HCT116 (cell line): Measurements from ENCODE around the gene AATF. TPM values are rescaled to one million over a fixed set of nuclear protein-coding genes. Genes with fewer than 3 reads are reported as not detected.

Experiments
- ATAC-seq: fragments of 200-7000 bp; cut with Tn5 transposase; 2 replicates; pipeline ENCODE4 v1.9.1; 2020; ENCODE audit warnings: mild to moderate bottlenecking, moderate library complexity
- BruUV-seq: library from RNA; stranded (reverse); fragments of 400-500 nt; replicated peaks from 2 replicates; lab custom pipeline; 2021; lab: Mats Ljungman, UMichigan
- CTCF ChIA-PET: fragments of 300-600 bp; sonication (Branson Sonifier 250); formaldehyde crosslinking; loops from one replicate; lab custom pipeline; 2021; ENCODE audit warnings: antibody characterized with exemption; lab: Charles Lee
- POLR2A ChIA-PET: fragments of 300-600, 350-600 bp; sonication (Branson Sonifier 250); formaldehyde crosslinking; loops from one replicate; lab custom pipeline; 2021; ENCODE audit warnings: antibody characterized with exemption; lab: Charles Lee
- RAD21 ChIA-PET, 2 experiments: fragments of 300-600 bp; sonication (Branson Sonifier 250); formaldehyde crosslinking; loops; one replicate each; lab custom pipeline; 2023; ENCODE audit warnings: low total read pairs in 2 of 2; ENCODE audit not compliant: uncharacterized antibody in 2 of 2, unreplicated experiment in 2 of 2, low non-redundant PET in 1 of 2; lab: Charles Lee
- DNase-seq: peaks from one replicate; pipeline ENCODE4 v3.0.0-alpha.2; 2010; ENCODE audit warnings: low read depth, low spot score
- H2AFZ ChIP-seq: fragments of 200-600 bp; shearing (Covaris generic), sonication (generic); 2 replicates; pipeline ENCODE4 v1.6.1; 2017; ENCODE audit warnings: low read depth, mixed run types, mixed read lengths, antibody characterized with exemption, low read length; ENCODE audit not compliant: poor library complexity, severe bottlenecking
- H3K27ac ChIP-seq: 2 replicates; pipeline ENCODE4 v1.5.1; 2012; ENCODE audit warnings: low read depth, low read length
- H3K27me3 ChIP-seq: fragments of 200-600 bp; sonication (generic); 2 replicates; pipeline ENCODE4 v1.6.1; 2016; ENCODE audit warnings: mixed run types, low read length, mixed read lengths; ENCODE audit not compliant: insufficient read depth
- H3K36me3 ChIP-seq, 2 experiments: fragments of 200-500 bp in 1 of 2; fragments of 200-600 bp in 1 of 2; sonication (Bioruptor generic) in 1 of 2; sonication (generic) in 1 of 2; 2 replicates each; pipeline versions ENCODE4 v1.5.1 to v1.6.1; 2014 to 2016; ENCODE audit warnings: low read length in 2 of 2, inconsistent platforms in 1 of 2, mixed read lengths in 1 of 2, mixed run types in 1 of 2; ENCODE audit not compliant: insufficient read depth in 2 of 2, control insufficient read depth in 1 of 2
- H3K4me1 ChIP-seq, 2 experiments: fragments of 200-600 bp in 1 of 2; sonication (generic) in 1 of 2; 2 replicates each; pipeline versions ENCODE4 v1.5.1 to v1.6.1; 2012 to 2017; ENCODE audit warnings: low read length in 2 of 2, inconsistent platforms in 1 of 2, mild to moderate bottlenecking in 1 of 2, mixed read lengths in 1 of 2, mixed run types in 1 of 2, moderate library complexity in 1 of 2; ENCODE audit not compliant: insufficient read depth in 2 of 2, control insufficient read depth in 1 of 2
- H3K4me2 ChIP-seq: fragments of 200-600 bp; sonication (generic); 2 replicates; pipeline ENCODE4 v1.6.1; 2017; ENCODE audit warnings: mixed run types, low read length, mixed read lengths
- H3K4me3 ChIP-seq, 2 experiments: fragments of 200-600 bp in 1 of 2; sonication (generic) in 1 of 2; replicated peaks in 1 of 2; 2 replicates each; pipeline ENCODE4 v1.5.1; 2011 to 2016; ENCODE audit warnings: low read length in 2 of 2, control low read depth in 1 of 2, low read depth in 1 of 2, mild to moderate bottlenecking in 1 of 2, mixed read lengths in 1 of 2, mixed run types in 1 of 2
- H3K79me2 ChIP-seq: fragments of 200-600 bp; sonication (generic); 2 replicates; pipeline ENCODE4 v1.6.1; 2017; ENCODE audit warnings: mild to moderate bottlenecking, mixed run types, low read length, moderate library complexity, mixed read lengths; ENCODE audit not compliant: insufficient read depth
- H3K9ac ChIP-seq: fragments of 200-600 bp; sonication (generic); 2 replicates; pipeline ENCODE4 v1.6.1; 2016; ENCODE audit warnings: low read length, mixed read lengths
- H3K9me2 ChIP-seq: fragments of 200-600 bp; sonication (generic), shearing (Covaris generic); 2 replicates; pipeline ENCODE4 v1.6.1; 2017; ENCODE audit warnings: mixed run types, mild to moderate bottlenecking, moderate library complexity; ENCODE audit not compliant: insufficient read depth
- H3K9me3 ChIP-seq, 2 experiments: fragments of 200-500 bp in 1 of 2; fragments of 200-600 bp in 1 of 2; sonication (Bioruptor generic) in 1 of 2; sonication (generic) in 1 of 2; 2 replicates each; pipeline ENCODE4 v1.6.1; 2014 to 2017; ENCODE audit warnings: low read length in 2 of 2, mixed read lengths in 2 of 2, inconsistent platforms in 1 of 2, low read depth in 1 of 2, mild to moderate bottlenecking in 1 of 2, mixed run types in 1 of 2, moderate library complexity in 1 of 2; ENCODE audit not compliant: control insufficient read depth in 1 of 2, insufficient read depth in 1 of 2
- H4K20me1 ChIP-seq: fragments of 200-600 bp; sonication (generic), shearing (Covaris generic); 2 replicates; pipeline ENCODE4 v1.6.1; 2017; ENCODE audit warnings: mixed run types, mild to moderate bottlenecking, moderate library complexity; ENCODE audit not compliant: insufficient read depth
- ATF3 ChIP-seq: IDR thresholded peaks from 2 replicates; pipeline ENCODE4 v1.6.1; 2012
- CBX3 ChIP-seq: IDR thresholded peaks from 2 replicates; pipeline ENCODE4 v1.6.1; 2012; ENCODE audit warnings: low read depth
- CEBPB ChIP-seq: IDR thresholded peaks from 2 replicates; pipeline ENCODE4 v1.6.1; 2012; ENCODE audit warnings: low read depth
- EGR1 ChIP-seq: IDR thresholded peaks from 2 replicates; pipeline ENCODE4 v1.6.1; 2012; ENCODE audit warnings: low read depth
- ELF1 ChIP-seq: IDR thresholded peaks from 2 replicates; pipeline ENCODE4 v1.6.1; 2012; ENCODE audit warnings: low read depth, borderline replicate concordance
- EZH2 ChIP-seq: fragments of 200-600 bp; sonication (generic); IDR thresholded peaks from 2 replicates; pipeline ENCODE4 v1.6.1; 2017; ENCODE audit warnings: antibody characterized with exemption, mixed run types
- EZH2phosphoT487 ChIP-seq: fragments of 200-600 bp; IDR thresholded peaks from 2 replicates; pipeline ENCODE4 v1.6.1; 2018; ENCODE audit warnings: antibody characterized with exemption, borderline replicate concordance
- FOSL1 ChIP-seq: IDR thresholded peaks from 2 replicates; pipeline ENCODE4 v1.6.1; 2012; ENCODE audit warnings: low read depth
- JUND ChIP-seq: IDR thresholded peaks from 2 replicates; pipeline ENCODE4 v1.6.1; 2012
- POLR2AphosphoS5 ChIP-seq: IDR thresholded peaks from 2 replicates; pipeline ENCODE4 v1.6.1; 2011; ENCODE audit warnings: mild to moderate bottlenecking, low read depth, low read length, moderate library complexity
- RAD21 ChIP-seq: IDR thresholded peaks from 2 replicates; pipeline ENCODE4 v1.6.1; 2012; ENCODE audit warnings: low read depth, mild to moderate bottlenecking
- SIN3A ChIP-seq: IDR thresholded peaks from 2 replicates; pipeline ENCODE4 v1.6.1; 2012; ENCODE audit warnings: low read depth
- SP1 ChIP-seq: IDR thresholded peaks from 2 replicates; pipeline ENCODE4 v1.6.1; 2012; ENCODE audit warnings: low read depth
- SRF ChIP-seq: IDR thresholded peaks from 2 replicates; pipeline ENCODE4 v1.6.1; 2012; ENCODE audit warnings: low read depth
- ZFX ChIP-seq: fragments of 450-650 bp; IDR thresholded peaks from 2 replicates; pipeline ENCODE4 v1.6.1; 2017
- ZNF274 ChIP-seq: fragments of 200-500 bp; sonication (Bioruptor generic); IDR thresholded peaks from 2 replicates; pipeline ENCODE4 v1.6.1; 2014; ENCODE audit warnings: mild to moderate bottlenecking, low read depth, low read length, inconsistent platforms
- intact Hi-C: fragments of 100-400 bp; cut with micrococcal nuclease; formaldehyde crosslinking; loops from 2 replicates; pipeline ENCODE4 v1.10.0; 2022
- total RNA-seq: library from RNA; stranded (reverse); gene quantifications from one replicate; pipeline ENCODE4 v1.2.1, GENCODE V29; 2021; ENCODE audit not compliant: unreplicated experiment
- TF ChIP-seq, protein P1 (sequence below): IDR thresholded peaks from 2 replicates; pipeline ENCODE4 v1.6.1; 2011; ENCODE audit warnings: mild to moderate bottlenecking, low read length, moderate library complexity; ENCODE audit not compliant: insufficient replicate concordance; ENCODE audit errors: extremely low read depth

The AATF gene
- total RNA-seq, 1 experiment from 2014 or later: 105 TPM

- Histone ChIP-seq H3K9me2 (no peaks in the 10 kb centered on the region), H3K4me1 (no peaks in the 10 kb centered on the region), H3K27me3 (no peaks in the 10 kb centered on the region), H3K4me2 (no peak overlapping the region), H4K20me1 (no peaks in the 10 kb centered on the region), H3K4me3 (no peak overlapping the region), H2AFZ (no peak overlapping the region), H3K9ac (no peak overlapping the region), H3K9me3 (no peaks in the 10 kb centered on the region; a peak in 1 of 4 replicates), H3K27ac (no peak overlapping the region), H3K79me2 (no peaks in the 10 kb centered on the region), H3K36me3 (peaks cover 15 to 21% of the 10 kb centered on the region in 2 experiments; a peak in 3 of 4 replicates)
- ChIA-PET RAD21 (no interaction called here), POLR2A (no interaction called here), CTCF (no interaction called here)
- ATAC-seq: no peak
- DNase-seq: no peak
- no peak for TF ChIP-seq CEBPB
- TF ChIP-seq, protein P1, sequence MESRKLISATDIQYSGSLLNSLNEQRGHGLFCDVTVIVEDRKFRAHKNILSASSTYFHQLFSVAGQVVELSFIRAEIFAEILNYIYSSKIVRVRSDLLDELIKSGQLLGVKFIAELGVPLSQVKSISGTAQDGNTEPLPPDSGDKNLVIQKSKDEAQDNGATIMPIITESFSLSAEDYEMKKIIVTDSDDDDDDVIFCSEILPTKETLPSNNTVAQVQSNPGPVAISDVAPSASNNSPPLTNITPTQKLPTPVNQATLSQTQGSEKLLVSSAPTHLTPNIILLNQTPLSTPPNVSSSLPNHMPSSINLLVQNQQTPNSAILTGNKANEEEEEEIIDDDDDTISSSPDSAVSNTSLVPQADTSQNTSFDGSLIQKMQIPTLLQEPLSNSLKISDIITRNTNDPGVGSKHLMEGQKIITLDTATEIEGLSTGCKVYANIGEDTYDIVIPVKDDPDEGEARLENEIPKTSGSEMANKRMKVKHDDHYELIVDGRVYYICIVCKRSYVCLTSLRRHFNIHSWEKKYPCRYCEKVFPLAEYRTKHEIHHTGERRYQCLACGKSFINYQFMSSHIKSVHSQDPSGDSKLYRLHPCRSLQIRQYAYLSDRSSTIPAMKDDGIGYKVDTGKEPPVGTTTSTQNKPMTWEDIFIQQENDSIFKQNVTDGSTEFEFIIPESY: no peak
- no peak for TF ChIP-seq EZH2phosphoT487
- no peak for TF ChIP-seq FOSL1
- no peak for TF ChIP-seq ELF1
- no peak for TF ChIP-seq EGR1
- TF ChIP-seq RAD21: no peak
- TF ChIP-seq CBX3: no peak
- TF ChIP-seq ZNF274: no peak
- no peak for TF ChIP-seq JUND
- TF ChIP-seq ZFX: no peak
- TF ChIP-seq EZH2: no peak
- no peak for TF ChIP-seq SRF
- TF ChIP-seq POLR2AphosphoS5: no peak
- TF ChIP-seq ATF3: no peak
- no peak for TF ChIP-seq SP1
- TF ChIP-seq SIN3A: no peak
- no TSS peak for BruUV-seq
- intact Hi-C loops: no loop called here
These were observed 134.7 kb downstream of the AATF start for GRCh38 chr17:37083456-37083855.
